Upper lobe of left lung (tissue), 6 donors: ENCODE data around the gene TAGLN. TPM values are rescaled to one million over a fixed set of nuclear protein-coding genes. Genes with fewer than 3 reads are reported as not detected.

ENCODE experiments used
- ATAC-seq, 2 donors: fragments of 200-7000 bp; cut with Tn5 transposase; one replicate each; pipeline ENCODE4 v1.9.1; 2022; ENCODE audit warnings: mild to moderate bottlenecking in 2 of 2, moderate library complexity in 2 of 2; ENCODE audit not compliant: low FRiP score in 2 of 2
- DNase-seq, 2 donors: peaks; one replicate each; pipeline ENCODE4 v3.0.0-alpha.2; 2019 to 2020
- H3K27ac ChIP-seq, 4 donors: fragments of 200-600 bp; sonication (generic); one replicate each; pipeline ENCODE4 v1.5.1; 2016 to 2019
- H3K27me3 ChIP-seq, 4 donors: fragments of 200-600 bp; sonication (generic); one replicate each; pipeline ENCODE4 v1.5.1; 2017 to 2019
- H3K36me3 ChIP-seq, 4 donors: fragments of 200-600 bp; sonication (generic); one replicate each; pipeline ENCODE4 v1.5.1; 2016 to 2019
- H3K4me1 ChIP-seq, 4 donors: fragments of 200-600 bp; sonication (generic); one replicate each; pipeline ENCODE4 v1.5.1; 2018 to 2019
- H3K4me3 ChIP-seq, 4 donors: fragments of 200-600 bp; sonication (generic); one replicate each; pipeline ENCODE4 v1.5.1; 2017 to 2019; ENCODE audit warnings: mild to moderate bottlenecking in 2 of 4, moderate library complexity in 1 of 4
- H3K9me3 ChIP-seq, 4 donors: fragments of 200-600 bp; sonication (generic); one replicate each; pipeline ENCODE4 v1.5.1; 2018 to 2019
- CTCF ChIP-seq, 6 experiments: fragments of 450-650 bp in 4 of 6; fragments of 200-600 bp in 2 of 6; sonication (generic) in 2 of 6; IDR thresholded peaks; one replicate each; pipeline ENCODE4 v1.5.1; 2016 to 2019; ENCODE audit warnings: antibody characterized with exemption in 6 of 6
- EP300 ChIP-seq, 4 donors: sonication (generic); formaldehyde crosslinking; IDR thresholded peaks; one replicate each; pipeline ENCODE4 v1.5.1; 2017; ENCODE audit warnings: antibody characterized with exemption in 4 of 4, control low read depth in 2 of 4
- POLR2A ChIP-seq, 4 donors: fragments of 450-650 bp; IDR thresholded peaks; one replicate each; pipeline ENCODE4 v1.5.1; 2016 to 2017; ENCODE audit warnings: antibody characterized with exemption in 4 of 4, mild to moderate bottlenecking in 2 of 4
- POLR2AphosphoS5 ChIP-seq, 2 donors: sonication (generic); formaldehyde crosslinking; IDR thresholded peaks; one replicate each; pipeline ENCODE4 v1.5.1; 2017; ENCODE audit warnings: antibody characterized with exemption in 2 of 2
- WGBS, 2 donors: methylation state at CpG; one replicate each; pipeline ENCODE4 v1.1.5; 2017 to 2018; 5-methylcytosine and 5-hydroxymethylcytosine counted together
- total RNA-seq, 6 donors: library from RNA; depleted of rRNA in 4 of 6; stranded (reverse); fragments of >200 nt in 4 of 6; gene quantifications; one replicate each; pipeline versions ENCODE4 v1.1.0 to v1.2.1, GENCODE V29; 2016 to 2021
- donor health status: DM: no; HTN: no; CAD: no; lungs with moderate emphysema.
- donor health status: DM: no; HTN: yes; CAD: no; lungs with severe emphysema.

Gene TAGLN
- total RNA-seq, 6 donors from 2014 or later = 105 to 608 (median 334) TPM

GRCh38 chr11:117183724-117184349 lies 15.3 kb upstream of the TAGLN start:
- WGBS, 2 donors = 78 to 86% methylated on average over 9 to 11 of the region's 11 CpGs
- Histone ChIP-seq H3K27me3 (no peaks in the 10 kb centered on the region), H3K9me3 (no peaks in the 10 kb centered on the region), H3K27ac (no peak overlapping the region), H3K4me3 (no peak overlapping the region), H3K4me1 (peaks cover 10 to 32% (median 26%) of the 10 kb centered on the region in 4 donors), H3K36me3 (peaks cover 0 to 50% (median 34%) of the 10 kb centered on the region in 4 donors)
- DNase-seq (peak in 1 of 2 donors; percentile 71), ATAC-seq (peak in 1 of 2 donors; percentile 39)
- no peak for TF ChIP-seq CTCF (IDR thresholded peaks at IDR 0.05)
- peak in 1 of 2 donors; percentile 13 for TF ChIP-seq POLR2AphosphoS5 (IDR thresholded peaks at IDR 0.05)

- TF ChIP-seq CTCF (IDR thresholded peaks at IDR 0.05) (no peak), POLR2AphosphoS5 (IDR thresholded peaks at IDR 0.05) (no peak), POLR2A (IDR thresholded peaks at IDR 0.05) (no peak), EP300 (IDR thresholded peaks at IDR 0.05) (no peak)
- DNase-seq (peak in 1 of 2 donors; percentile 19), ATAC-seq (peak in 1 of 2 donors; percentile 27)
- Histone ChIP-seq H3K4me3 (peak overlapping the region in 1 of 4 donors; percentile 16), H3K27me3 (no peaks in the 10 kb centered on the region), H3K27ac (peak overlapping the region in 3 of 4 donors; percentile 32 to 72 (median 58)), H3K9me3 (no peaks in the 10 kb centered on the region), H3K36me3 (peaks cover 0 to 71% (median 53%) of the 10 kb centered on the region in 4 donors), H3K4me1 (peaks cover 2 to 30% (median 12%) of the 10 kb centered on the region in 4 donors)
- 67 to 79% methylated on average over 5 of the region's 5 CpGs for WGBS, 2 donors
Measured at GRCh38 chr11:117185736-117186430, 13.3 kb upstream of the TAGLN start.

- Histone ChIP-seq H3K27ac (peak overlapping the region in 3 of 4 donors; percentile 32 to 72 (median 58)), H3K27me3 (no peaks in the 10 kb centered on the region), H3K4me3 (peak overlapping the region in 1 of 4 donors; percentile 16), H3K36me3 (peaks cover 0 to 76% (median 54%) of the 10 kb centered on the region in 4 donors), H3K4me1 (peaks cover 0 to 25% (median 8%) of the 10 kb centered on the region in 4 donors), H3K9me3 (no peaks in the 10 kb centered on the region)
- ATAC-seq (no peak), DNase-seq (no peak)
- 94 to 99% methylated on average over 4 of the region's 4 CpGs for WGBS, 2 donors
- TF ChIP-seq POLR2AphosphoS5 (IDR thresholded peaks at IDR 0.05) (no peak), POLR2A (IDR thresholded peaks at IDR 0.05) (no peak), CTCF (IDR thresholded peaks at IDR 0.05) (no peak), EP300 (IDR thresholded peaks at IDR 0.05) (no peak)
Measured at GRCh38 chr11:117186431-117186761, 12.8 kb upstream of the TAGLN start.

GRCh38 chr11:117187007-117187406 lies 12.2 kb upstream of the TAGLN start:
- WGBS, 2 donors = 83 to 84% methylated on average over 6 of the region's 6 CpGs
- Histone ChIP-seq H3K9me3 (no peaks in the 10 kb centered on the region), H3K36me3 (peaks cover 0 to 80% (median 58%) of the 10 kb centered on the region in 4 donors), H3K27ac (peak overlapping the region in 2 of 4 donors; percentile 62 to 77), H3K27me3 (no peaks in the 10 kb centered on the region), H3K4me3 (peak overlapping the region in 1 of 4 donors; percentile 16), H3K4me1 (peaks cover 0 to 23% (median 7%) of the 10 kb centered on the region in 4 donors)
- no peak for ATAC-seq
- DNase-seq = peak in 1 of 2 donors; percentile 15
- TF ChIP-seq CTCF (IDR thresholded peaks at IDR 0.05) (no peak), POLR2A (IDR thresholded peaks at IDR 0.05) (no peak), POLR2AphosphoS5 (IDR thresholded peaks at IDR 0.05) (no peak), EP300 (IDR thresholded peaks at IDR 0.05) (no peak)
